Cardiac fibroblast (primary cell): ENCODE data around the gene MYL7.

ENCODE experiments used
- DNase-seq, 2 donors: peaks; one replicate each; pipeline versions ENCODE4 v3.0.0 to v3.0.0-alpha.2; 2010; ENCODE audit warnings: low read depth in 2 of 2
- H3K4me3 ChIP-seq, 2 donors: replicated peaks in 1 of 2; 1 replicate in 1 of 2; 2 replicates in 1 of 2; pipeline ENCODE4 v1.5.1; 2011; ENCODE audit warnings: low read depth in 2 of 2, low read length in 2 of 2, mild to moderate bottlenecking in 2 of 2, moderate library complexity in 1 of 2
- CTCF ChIP-seq: IDR thresholded peaks from one replicate; pipeline ENCODE4 v1.5.1; 2011; ENCODE audit warnings: low read depth, mild to moderate bottlenecking, low read length, inconsistent platforms

Gene MYL7

GRCh38 chr7:44116087-44116788, 24.9 kb downstream of the MYL7 start:
- no peak for TF ChIP-seq CTCF
- no peak overlapping the region for H3K4me3 ChIP-seq
- no peak for DNase-seq

GRCh38 chr7:44114586-44115310, 26.4 kb downstream of the MYL7 start:
- no peak for TF ChIP-seq CTCF
- DNase-seq, result no peak
- H3K4me3 ChIP-seq, result no peak overlapping the region

GRCh38 chr7:44113764-44114354, 27.3 kb downstream of the MYL7 start:
- no peak for DNase-seq
- TF ChIP-seq CTCF, result no peak

GRCh38 chr7:44112997-44113763, 28.0 kb downstream of the MYL7 start:
- no peak overlapping the region for H3K4me3 ChIP-seq
- no peak for TF ChIP-seq CTCF

More at GRCh38 chr7:44113764-44114354, 27.3 kb downstream of the MYL7 start:
- no peak overlapping the region for H3K4me3 ChIP-seq

GRCh38 chr7:44112231-44112996, 28.7 kb downstream of the MYL7 start:
- no peak for DNase-seq
- no peak overlapping the region for H3K4me3 ChIP-seq
- no peak for TF ChIP-seq CTCF

More at GRCh38 chr7:44112997-44113763, 28.0 kb downstream of the MYL7 start:
- DNase-seq, result no peak

GRCh38 chr7:44111761-44112160, 29.4 kb downstream of the MYL7 start:
- DNase-seq, result no peak
- no peak overlapping the region for H3K4me3 ChIP-seq
- TF ChIP-seq CTCF, result no peak
